Stimulated activated naive CD8-positive, alpha-beta T cell treated with anti-CD3 and anti-CD28 coated beads, Interleukin-15, Interleukin-2, amounts not matched to agents 100 ng/mL and 50 ng/mL, for 24 hours (primary cell): ENCODE measurements around the gene AHRR.
"Not testable (repeated sequence)": the region's sequence is repeated elsewhere in the genome, so short reads cannot be mapped to it uniquely, and the experiment has no call there.

Experiments used
- H3K27ac Mint-ChIP-seq: one replicate; pipeline ENCODE4 v1.8.0; 2021; ENCODE audit warnings: mild to moderate bottlenecking, mixed read lengths
- H3K27me3 Mint-ChIP-seq: one replicate; pipeline ENCODE4 v1.8.0; 2021; ENCODE audit warnings: mixed read lengths
- H3K36me3 Mint-ChIP-seq: one replicate; pipeline ENCODE4 v1.8.0; 2021; ENCODE audit warnings: low read depth, mixed read lengths
- H3K4me1 Mint-ChIP-seq: one replicate; pipeline ENCODE4 v1.8.0; 2021; ENCODE audit warnings: low read depth, mixed read lengths
- H3K4me3 Mint-ChIP-seq: one replicate; pipeline ENCODE4 v1.8.0; 2021; ENCODE audit warnings: mild to moderate bottlenecking, mixed read lengths
- H3K9me3 Mint-ChIP-seq: one replicate; pipeline ENCODE4 v1.8.0; 2021; ENCODE audit warnings: mixed read lengths

Gene AHRR

DNA sequence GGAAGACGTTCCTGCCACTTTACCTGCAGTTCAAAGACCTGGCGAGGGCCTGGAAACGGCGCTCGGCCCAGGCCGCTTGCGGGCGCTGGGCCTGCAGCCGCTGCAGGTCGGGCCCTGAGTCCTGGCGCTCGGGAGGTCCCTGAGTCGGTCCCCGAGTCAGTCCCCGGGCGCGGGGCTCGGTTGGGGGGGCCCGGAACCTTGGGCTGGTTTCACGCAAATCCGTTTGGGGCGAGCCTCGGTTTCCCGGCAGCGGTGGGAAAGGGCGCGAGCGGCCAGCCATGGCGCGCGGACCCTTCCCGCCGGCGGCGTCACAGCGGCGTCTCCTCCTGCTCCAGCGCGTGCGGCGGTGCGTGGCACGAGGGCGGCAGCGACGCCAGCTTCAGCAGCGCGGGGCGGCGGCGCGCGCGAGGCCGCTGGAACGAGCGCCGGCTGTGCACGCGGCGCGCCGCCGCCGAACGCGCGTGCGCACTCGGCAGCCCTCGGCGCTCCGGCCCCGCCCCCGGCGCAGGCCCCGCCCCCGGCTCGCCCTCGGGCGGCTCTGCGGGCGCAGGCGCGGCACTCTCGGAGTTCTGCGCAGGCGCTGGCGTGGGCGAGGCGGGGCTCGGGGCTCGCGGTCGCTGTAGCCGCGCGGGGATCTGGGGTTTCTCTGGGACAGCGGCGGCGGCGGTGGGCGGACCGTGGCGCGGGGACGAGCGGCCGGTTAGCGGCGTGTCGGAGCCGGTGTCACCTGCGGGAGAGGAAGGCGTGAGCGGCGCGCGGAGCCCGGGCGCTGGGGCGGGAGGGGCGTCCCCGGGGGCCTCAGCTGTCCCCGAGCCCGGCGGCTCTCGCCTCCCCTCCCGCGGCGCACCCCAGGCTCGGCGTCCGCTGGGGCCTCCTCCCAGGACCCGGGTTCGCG is 151.4 kb downstream of the AHRR start:
- peaks cover 19% of the 10 kb centered on the region for H3K36me3 Mint-ChIP-seq
- peak overlapping the region; percentile 87 for H3K4me3 Mint-ChIP-seq
- H3K27ac Mint-ChIP-seq, result peak overlapping the region; percentile 89
- H3K27me3 Mint-ChIP-seq, result peaks cover 7% of the 10 kb centered on the region
- no peaks in the 10 kb centered on the region for H3K9me3 Mint-ChIP-seq
- H3K4me1 Mint-ChIP-seq, result peaks cover 23% of the 10 kb centered on the region

DNA sequence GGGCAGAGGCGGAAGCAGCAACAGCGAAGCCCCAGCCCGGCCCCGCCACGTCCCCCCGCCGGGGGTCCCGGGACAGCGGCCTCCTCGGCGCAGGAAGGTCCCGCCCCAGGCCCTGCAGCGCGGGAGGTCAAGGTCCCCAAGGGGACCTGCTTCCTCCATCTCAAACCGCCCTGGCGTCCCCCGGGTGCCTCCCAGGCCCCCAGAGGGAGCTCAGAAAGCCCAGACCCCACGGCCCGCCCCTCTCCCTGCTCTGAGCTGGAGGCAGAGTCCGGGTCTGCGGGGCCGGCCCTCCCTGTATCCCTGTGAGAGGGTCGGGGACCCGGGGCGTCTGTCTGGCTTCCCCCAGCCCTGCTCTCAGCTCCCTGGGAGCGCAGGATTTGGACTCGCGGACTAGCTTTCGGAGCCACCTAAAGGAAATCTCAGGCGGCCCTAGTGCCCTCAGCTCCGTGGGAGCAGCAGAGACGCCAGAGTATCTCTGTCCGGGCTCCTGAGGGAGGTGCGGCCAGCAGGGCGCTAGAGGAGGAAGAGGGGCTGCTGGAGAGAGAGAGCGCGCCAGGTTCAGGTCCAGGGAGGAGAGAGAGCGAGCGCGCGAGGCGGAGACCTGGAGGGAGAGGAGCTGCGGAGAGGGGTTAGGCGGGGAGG is 152.2 kb downstream of the AHRR start:
- Mint-ChIP-seq H3K27me3 (peaks cover 7% of the 10 kb centered on the region), H3K9me3 (no peaks in the 10 kb centered on the region), H3K4me1 (peaks cover 23% of the 10 kb centered on the region), H3K27ac (no peak overlapping the region), H3K4me3 (peak overlapping the region; percentile 83), H3K36me3 (peaks cover 19% of the 10 kb centered on the region)

DNA sequence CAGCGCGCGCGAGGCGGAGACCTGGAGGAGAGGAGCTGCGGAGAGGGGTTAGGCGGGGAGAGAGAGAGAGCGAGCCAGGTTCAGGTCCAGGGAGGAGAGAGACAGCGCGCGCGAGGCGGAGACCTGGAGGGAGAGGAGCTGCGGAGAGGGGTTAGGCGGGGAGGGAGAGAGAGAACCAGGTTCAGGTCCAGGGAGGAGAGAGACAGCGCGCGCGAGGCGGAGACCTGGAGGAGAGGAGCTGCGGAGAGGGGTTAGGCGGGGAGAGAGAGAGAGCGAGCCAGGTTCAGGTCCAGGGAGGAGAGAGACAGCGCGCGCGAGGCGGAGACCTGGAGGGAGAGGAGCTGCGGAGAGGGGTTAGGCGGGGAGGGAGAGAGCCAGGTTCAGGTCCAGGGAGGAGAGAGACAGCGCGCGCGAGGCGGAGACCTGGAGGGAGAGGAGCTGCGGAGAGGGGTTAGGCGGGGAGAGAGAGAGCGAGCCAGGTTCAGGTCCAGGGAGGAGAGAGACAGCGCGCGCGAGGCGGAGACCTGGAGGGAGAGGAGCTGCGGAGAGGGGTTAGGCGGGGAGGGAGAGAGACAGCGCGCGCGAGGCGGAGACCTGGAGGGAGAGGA is 152.8 kb downstream of the AHRR start:
- Mint-ChIP-seq H3K4me3 (peak overlapping the region; percentile 83), H3K4me1 (peaks cover 23% of the 10 kb centered on the region), H3K36me3 (peaks cover 19% of the 10 kb centered on the region)
- not testable (repeated sequence) for H3K27ac Mint-ChIP-seq, H3K9me3 Mint-ChIP-seq, H3K27me3 Mint-ChIP-seq

DNA sequence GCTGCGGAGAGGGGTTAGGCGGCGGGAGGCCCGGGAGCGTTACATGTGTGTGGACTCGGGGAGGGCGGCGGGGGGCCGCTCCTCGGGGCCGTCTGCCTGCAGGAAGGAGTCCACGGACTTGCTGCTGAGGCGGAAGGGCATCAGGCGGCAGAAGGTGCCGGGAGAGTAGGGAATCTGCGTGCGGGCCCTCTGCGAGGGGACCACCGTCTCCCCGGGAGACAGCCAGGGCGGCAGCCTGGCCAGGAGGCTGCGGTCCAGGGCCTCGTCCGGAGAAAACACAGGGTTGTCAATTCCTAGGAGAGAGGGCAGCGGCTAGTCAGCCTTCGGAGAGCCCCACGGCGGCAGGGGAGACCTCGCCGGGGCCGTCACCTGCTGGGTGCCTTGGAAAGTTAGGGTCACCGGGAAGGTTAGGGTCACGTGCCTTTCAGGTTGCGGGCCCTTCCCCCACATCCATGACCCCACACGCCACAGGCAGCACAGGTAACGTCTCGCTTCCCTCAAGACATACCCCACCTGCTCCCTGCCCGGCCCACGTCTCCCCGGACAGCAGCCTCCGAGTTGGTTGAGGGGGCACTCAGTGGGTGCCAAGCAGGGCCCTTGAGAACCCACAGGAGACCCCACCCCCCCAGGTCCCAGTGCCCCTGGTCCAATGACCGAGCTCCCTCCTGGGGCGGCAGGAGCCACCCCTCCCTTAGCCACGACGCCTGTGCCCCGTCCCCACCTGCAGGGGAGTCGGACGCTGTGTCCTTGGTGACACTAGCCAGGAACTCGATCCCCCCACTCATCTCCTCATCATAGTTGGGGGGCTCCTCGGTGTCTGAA is 153.5 kb downstream of the AHRR start:
- H3K27me3 Mint-ChIP-seq, result peaks cover 7% of the 10 kb centered on the region
- peak overlapping the region; percentile 64 for H3K4me3 Mint-ChIP-seq
- H3K4me1 Mint-ChIP-seq, result peaks cover 21% of the 10 kb centered on the region
- no peak overlapping the region for H3K27ac Mint-ChIP-seq
- no peaks in the 10 kb centered on the region for H3K9me3 Mint-ChIP-seq
- peaks cover 13% of the 10 kb centered on the region for H3K36me3 Mint-ChIP-seq

DNA sequence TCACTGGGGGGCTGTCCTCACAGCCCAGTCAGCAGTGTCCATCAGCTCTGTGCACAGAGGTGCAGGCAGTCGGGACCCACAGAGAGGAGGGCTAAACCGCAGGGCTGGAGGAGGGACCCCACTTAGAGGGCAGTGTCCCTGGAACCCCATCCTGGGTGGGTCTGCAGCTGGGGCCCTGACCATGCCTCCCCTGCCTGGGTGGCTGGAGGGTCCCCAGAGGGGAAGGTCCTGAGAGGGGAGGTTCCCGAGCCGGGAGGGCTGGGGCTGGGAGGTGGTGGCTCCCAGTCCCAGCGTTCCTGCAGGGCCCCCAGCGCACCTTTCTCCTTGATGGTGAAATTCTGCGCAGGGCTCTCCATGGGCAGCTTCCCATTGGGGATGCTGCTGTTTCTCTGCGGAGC is 154.2 kb downstream of the AHRR start:
- Mint-ChIP-seq H3K36me3 (peaks cover 8% of the 10 kb centered on the region), H3K27me3 (peaks cover 7% of the 10 kb centered on the region), H3K27ac (no peak overlapping the region), H3K4me3 (peak overlapping the region; percentile 37), H3K9me3 (no peaks in the 10 kb centered on the region), H3K4me1 (peaks cover 15% of the 10 kb centered on the region)

DNA sequence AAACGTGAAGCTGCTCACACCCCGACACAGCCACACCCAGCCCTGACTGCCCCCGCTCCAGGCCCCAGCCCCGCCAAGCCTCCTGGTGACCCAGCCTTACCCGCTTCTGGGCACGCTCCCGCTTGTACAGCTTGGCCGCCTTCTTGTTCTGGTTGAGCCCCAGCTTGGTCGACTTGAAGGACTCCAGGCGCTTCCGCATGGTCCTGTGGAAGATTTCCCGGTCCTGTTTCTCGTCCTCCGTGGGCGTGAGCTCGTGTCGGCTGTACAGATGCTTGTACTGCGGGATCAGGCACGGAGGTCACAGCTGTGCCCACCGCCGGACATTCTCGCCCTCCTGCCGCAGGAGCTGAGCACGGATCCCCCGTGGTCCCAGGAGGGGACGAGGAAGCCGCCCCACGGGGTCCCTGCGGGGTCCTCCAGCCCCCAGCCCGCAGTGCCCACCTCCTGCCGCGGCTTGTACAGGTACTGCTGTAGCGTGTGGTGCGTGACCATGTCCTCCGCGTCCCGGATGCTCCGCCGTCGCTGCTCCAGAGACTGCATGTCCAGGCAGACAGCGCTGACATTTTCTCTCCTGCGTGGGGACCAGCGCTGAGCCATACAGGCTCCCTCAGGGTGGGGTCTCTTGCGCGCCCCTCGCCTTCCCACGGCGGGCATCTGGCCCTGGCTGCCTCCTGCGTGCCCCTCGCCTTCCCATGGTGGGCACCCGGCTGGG is 154.7 kb downstream of the AHRR start:
- H3K9me3 Mint-ChIP-seq, result no peaks in the 10 kb centered on the region
- H3K27me3 Mint-ChIP-seq, result peaks cover 7% of the 10 kb centered on the region
- H3K27ac Mint-ChIP-seq, result no peak overlapping the region
- H3K4me3 Mint-ChIP-seq, result no peak overlapping the region
- H3K4me1 Mint-ChIP-seq, result peaks cover 10% of the 10 kb centered on the region
- peaks cover 7% of the 10 kb centered on the region for H3K36me3 Mint-ChIP-seq

DNA sequence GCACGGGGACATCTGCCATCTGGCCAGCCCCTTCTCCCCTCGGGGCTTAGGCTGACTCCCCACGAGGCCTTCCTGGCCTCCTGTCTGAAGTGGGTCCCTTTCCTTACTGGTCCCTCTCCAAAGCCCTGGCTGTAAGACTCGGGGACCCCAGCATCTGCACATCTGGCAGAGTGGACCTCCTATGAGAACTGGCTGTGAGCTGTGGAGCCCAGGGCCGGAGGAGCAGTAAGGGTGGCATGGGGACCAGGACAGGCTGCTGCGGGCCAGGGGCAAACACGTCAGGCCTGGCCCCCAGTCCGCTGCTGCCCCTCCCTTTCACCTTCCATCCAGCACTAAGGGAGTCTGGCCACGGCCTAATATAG is 155.3 kb downstream of the AHRR start:
- Mint-ChIP-seq H3K9me3 (no peaks in the 10 kb centered on the region), H3K4me1 (peaks cover 5% of the 10 kb centered on the region), H3K36me3 (peaks cover 2% of the 10 kb centered on the region), H3K4me3 (no peak overlapping the region), H3K27ac (no peak overlapping the region), H3K27me3 (peaks cover 7% of the 10 kb centered on the region)

DNA sequence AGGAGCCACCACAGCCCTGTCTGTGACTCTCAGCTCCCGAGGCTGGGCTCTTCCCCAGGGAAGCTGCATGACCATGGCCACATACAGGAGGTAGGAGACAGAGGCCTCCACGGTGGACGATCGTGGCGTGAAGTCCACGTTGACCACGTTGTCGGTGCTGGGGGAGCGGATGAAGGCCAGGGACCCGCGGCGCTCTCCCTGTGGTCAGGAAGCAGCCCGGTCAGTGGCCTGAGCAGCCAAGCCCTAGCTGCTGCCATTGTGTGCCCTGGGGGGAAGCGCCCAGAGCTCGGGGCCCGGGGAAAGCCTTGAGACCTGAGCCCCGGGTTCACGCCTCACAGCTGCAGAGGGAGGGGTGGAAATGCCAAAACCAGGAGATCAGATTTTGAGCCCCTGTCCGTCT is 155.7 kb downstream of the AHRR start:
- Mint-ChIP-seq H3K4me3 (no peak overlapping the region), H3K36me3 (no peaks in the 10 kb centered on the region), H3K27me3 (peaks cover 7% of the 10 kb centered on the region), H3K27ac (no peak overlapping the region), H3K9me3 (no peaks in the 10 kb centered on the region), H3K4me1 (peaks cover 3% of the 10 kb centered on the region)

DNA sequence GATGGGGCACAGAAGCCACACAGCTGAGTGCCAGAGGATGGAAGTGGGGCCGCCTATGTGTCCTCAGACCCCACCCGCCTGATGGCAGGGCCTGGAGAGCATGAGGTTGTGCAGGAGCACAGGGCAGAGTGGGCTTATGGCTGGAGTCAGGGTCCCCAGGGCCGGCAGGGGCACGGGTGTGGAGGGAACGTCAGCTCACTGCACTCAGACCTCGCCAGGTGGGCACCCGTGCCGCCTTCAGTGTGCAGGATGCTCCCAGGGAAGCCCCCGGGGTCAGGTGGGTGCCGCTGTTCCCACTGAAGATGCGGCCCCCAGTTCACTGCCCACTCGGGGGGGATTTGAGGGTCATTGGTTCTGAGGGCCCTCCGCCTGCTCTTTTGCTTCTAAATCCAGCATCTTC is 156.4 kb downstream of the AHRR start:
- Mint-ChIP-seq H3K4me3 (no peak overlapping the region), H3K27ac (no peak overlapping the region), H3K27me3 (peaks cover 7% of the 10 kb centered on the region), H3K9me3 (no peaks in the 10 kb centered on the region), H3K36me3 (no peaks in the 10 kb centered on the region), H3K4me1 (peaks cover 3% of the 10 kb centered on the region)

DNA sequence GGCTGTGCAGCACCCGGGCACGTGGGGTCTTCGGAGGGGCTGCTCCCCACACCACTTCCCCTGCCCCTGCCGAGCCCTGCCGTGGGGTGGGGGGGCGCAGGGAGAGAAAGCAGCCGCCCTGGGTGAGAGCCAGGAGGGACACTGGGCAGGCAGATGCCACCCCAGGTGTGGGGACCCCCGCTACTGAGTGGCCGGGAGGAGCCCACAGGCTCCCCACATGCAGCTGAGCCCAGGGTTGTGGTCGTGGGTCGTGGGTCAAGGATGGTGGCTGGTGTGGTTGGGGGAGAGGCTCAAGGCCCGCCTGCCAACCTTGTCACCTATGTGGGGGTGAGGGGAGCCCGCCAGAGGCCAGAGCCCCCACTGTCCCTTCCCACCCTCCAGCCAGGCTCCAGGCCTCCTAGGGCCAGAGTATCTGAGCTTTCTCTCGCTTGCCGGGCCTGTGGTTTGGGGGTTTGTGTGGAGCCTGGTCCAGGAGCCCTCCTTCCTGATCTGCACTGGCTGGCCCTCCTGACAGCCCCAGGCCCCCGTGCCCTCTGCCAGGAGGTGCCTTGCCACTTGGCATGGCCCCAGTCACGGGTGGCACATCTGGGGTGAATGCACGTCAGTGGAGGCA is 157.0 kb downstream of the AHRR start:
- Mint-ChIP-seq H3K4me1 (peaks cover 3% of the 10 kb centered on the region), H3K27ac (no peak overlapping the region), H3K4me3 (no peak overlapping the region), H3K36me3 (no peaks in the 10 kb centered on the region), H3K9me3 (no peaks in the 10 kb centered on the region), H3K27me3 (peaks cover 7% of the 10 kb centered on the region)

DNA sequence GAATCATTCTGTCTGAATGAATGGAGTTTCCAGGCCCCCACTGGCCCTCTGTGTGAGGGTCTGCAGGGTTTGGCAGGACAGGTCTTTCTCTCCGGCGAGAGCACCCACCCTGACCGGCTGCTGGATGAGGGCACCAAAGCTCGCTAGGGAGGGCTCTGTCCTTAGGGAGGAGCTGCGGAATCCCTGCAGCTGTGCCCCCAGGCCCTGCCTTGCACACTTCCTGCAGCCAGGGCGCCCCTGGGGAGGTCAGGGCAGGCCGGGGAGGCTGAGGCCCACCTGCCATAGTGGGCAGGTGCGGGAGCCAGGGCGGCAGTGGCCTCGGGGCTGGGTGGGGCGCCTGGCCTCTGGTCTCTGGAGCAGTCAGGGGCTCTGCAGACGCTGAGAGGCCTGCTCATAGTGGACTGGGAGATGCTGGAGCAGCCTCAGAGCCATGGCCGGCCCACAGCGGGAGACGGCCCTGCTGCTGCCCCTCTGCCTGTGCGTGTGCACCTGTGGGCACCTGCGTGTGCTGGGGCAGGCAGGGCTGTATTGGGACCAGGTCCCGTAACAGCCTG is 157.5 kb downstream of the AHRR start:
- H3K4me1 Mint-ChIP-seq, result peaks cover 3% of the 10 kb centered on the region
- H3K27ac Mint-ChIP-seq, result no peak overlapping the region
- no peak overlapping the region for H3K4me3 Mint-ChIP-seq
- no peaks in the 10 kb centered on the region for H3K9me3 Mint-ChIP-seq
- no peaks in the 10 kb centered on the region for H3K36me3 Mint-ChIP-seq
- peaks cover 7% of the 10 kb centered on the region for H3K27me3 Mint-ChIP-seq

DNA sequence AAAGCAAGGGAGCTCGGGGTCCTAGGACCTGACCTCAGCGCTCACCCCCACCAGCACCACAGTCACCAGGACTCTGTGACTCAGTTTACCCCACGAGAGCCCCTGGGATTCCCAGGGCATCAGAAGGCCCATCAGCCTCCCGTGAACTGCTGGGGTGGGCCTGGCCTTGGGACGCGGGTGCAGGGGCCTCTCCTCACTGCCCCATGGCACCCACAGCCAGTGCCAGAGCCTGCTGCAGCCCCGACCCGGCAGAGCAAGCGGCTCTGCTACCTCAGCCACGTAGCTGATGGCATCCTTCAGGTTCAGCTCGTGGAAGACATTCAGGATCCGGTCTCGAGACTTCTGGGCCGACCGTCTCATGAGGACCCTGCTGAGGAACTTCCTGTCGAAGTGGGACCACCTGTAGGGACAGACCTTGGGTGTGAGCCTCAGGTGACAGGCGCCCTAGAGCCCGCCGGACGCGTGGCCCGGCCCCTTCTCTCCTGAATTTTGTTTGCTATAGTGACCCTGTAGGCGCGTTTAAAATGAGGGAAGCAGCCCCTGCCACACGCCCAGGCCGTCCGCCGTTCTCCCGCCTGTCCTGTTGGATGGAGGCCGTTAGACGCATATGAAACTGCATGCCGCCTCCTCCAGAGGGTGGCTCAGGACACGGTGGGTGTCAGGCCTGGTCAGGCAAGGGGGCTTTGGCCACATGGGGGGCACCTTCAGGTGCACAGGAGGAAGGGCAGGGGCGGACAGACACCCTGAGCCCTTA is 158.2 kb downstream of the AHRR start:
- Mint-ChIP-seq H3K36me3 (no peaks in the 10 kb centered on the region), H3K4me3 (no peak overlapping the region), H3K27ac (no peak overlapping the region), H3K27me3 (peaks cover 7% of the 10 kb centered on the region), H3K9me3 (no peaks in the 10 kb centered on the region), H3K4me1 (peaks cover 3% of the 10 kb centered on the region)

DNA sequence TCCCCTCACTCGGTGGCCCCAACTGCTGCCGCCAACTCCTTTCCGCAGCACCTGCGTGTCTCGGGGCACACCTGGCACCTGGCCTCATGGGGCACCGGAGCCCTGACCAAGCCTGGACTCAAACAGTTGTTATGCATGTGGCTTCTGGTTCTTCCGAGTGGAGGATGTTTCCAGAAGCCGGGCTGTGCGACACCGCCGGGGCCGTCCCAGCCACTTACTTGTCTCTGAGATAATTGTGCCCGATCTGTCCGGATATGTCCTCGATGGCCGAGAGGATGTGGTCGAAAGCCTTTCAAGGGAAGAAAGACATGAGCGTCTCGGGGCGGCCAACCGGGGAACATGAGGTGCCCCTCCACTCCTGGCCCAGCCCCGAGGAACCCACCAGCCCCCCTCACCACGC is 159.8 kb downstream of the AHRR start:
- Mint-ChIP-seq H3K9me3 (no peaks in the 10 kb centered on the region), H3K4me1 (peaks cover 2% of the 10 kb centered on the region), H3K36me3 (no peaks in the 10 kb centered on the region), H3K4me3 (no peak overlapping the region), H3K27me3 (peaks cover 4% of the 10 kb centered on the region), H3K27ac (no peak overlapping the region)
